Ammon's horn (tissue), 1 donor: ENCODE measurements around the gene SLC29A1.
"Not testable (repeated sequence)": the region's sequence is repeated elsewhere in the genome, so short reads cannot be mapped to it uniquely, and the experiment has no call there.

Experiments
- DNase-seq: peaks from one replicate; pipeline ENCODE4 v3.0.0-alpha.2; 2016; ENCODE audit warnings: low spot score

Gene SLC29A1

GRCh38 chr6:44223319-44224028 lies at the start of gene SLC29A1:
SLC29A1 (plus strand) TSS chr6:44223595; CDS start chr6:44227314, 3,719 bp downstream.
- DNase-seq: peak; percentile 80

GRCh38 chr6:44176130-44176761 lies 47.1 kb upstream of the SLC29A1 start:
- DNase-seq: no peak

- DNase-seq: no peak
Measured at GRCh38 chr6:44176762-44177509, 46.5 kb upstream of the SLC29A1 start.

- DNase-seq: no peak
Measured at GRCh38 chr6:44177691-44178423, 45.5 kb upstream of the SLC29A1 start.

GRCh38 chr6:44178424-44179071 lies 44.8 kb upstream of the SLC29A1 start:
- DNase-seq: no peak

- no peak for DNase-seq
Measured at GRCh38 chr6:44179072-44179536, 44.3 kb upstream of the SLC29A1 start.

- DNase-seq: no peak
Measured at GRCh38 chr6:44179648-44180047, 43.7 kb upstream of the SLC29A1 start.

GRCh38 chr6:44180406-44180805 lies 43.0 kb upstream of the SLC29A1 start:
- DNase-seq: no peak

GRCh38 chr6:44180886-44181285 lies 42.5 kb upstream of the SLC29A1 start:
- no peak for DNase-seq

- not testable (repeated sequence) for DNase-seq
Measured at GRCh38 chr6:44181784-44182183, 41.6 kb upstream of the SLC29A1 start.

- no peak for DNase-seq
Measured at GRCh38 chr6:44182911-44183390, 40.4 kb upstream of the SLC29A1 start.

- DNase-seq: no peak
Measured at GRCh38 chr6:44183783-44184182, 39.6 kb upstream of the SLC29A1 start.

- DNase-seq: not testable (repeated sequence)
Measured at GRCh38 chr6:44185356-44185755, 38.0 kb upstream of the SLC29A1 start.

- no peak for DNase-seq
Measured at GRCh38 chr6:44185953-44186634, 37.3 kb upstream of the SLC29A1 start.

GRCh38 chr6:44186635-44187025 lies 36.8 kb upstream of the SLC29A1 start:
- no peak for DNase-seq

- DNase-seq: no peak
Measured at GRCh38 chr6:44188819-44189218, 34.6 kb upstream of the SLC29A1 start.

- no peak for DNase-seq
Measured at GRCh38 chr6:44189257-44189656, 34.1 kb upstream of the SLC29A1 start.

- DNase-seq: no peak
Measured at GRCh38 chr6:44190715-44191114, 32.7 kb upstream of the SLC29A1 start.

GRCh38 chr6:44192428-44193041 lies 30.9 kb upstream of the SLC29A1 start:
- DNase-seq: no peak

- no peak for DNase-seq
Measured at GRCh38 chr6:44193307-44193910, 30.0 kb upstream of the SLC29A1 start.
